SU-DHL-6 (cell line): ENCODE results near the gene POLA1.

Source experiments
- H2AFZ ChIP-seq: fragments of 200-600 bp; sonication (generic); 2 replicates; pipeline ENCODE4 v1.6.1; 2014; ENCODE audit warnings: low read depth, mild to moderate bottlenecking, moderate library complexity, mixed read lengths, antibody characterized with exemption, low read length; ENCODE audit not compliant: severe bottlenecking
- H3F3A ChIP-seq: fragments of 200-600 bp; shearing (Covaris generic); 2 replicates; pipeline ENCODE4 v1.6.0; 2016; ENCODE audit warnings: antibody characterized with exemption, mild to moderate bottlenecking; ENCODE audit not compliant: insufficient read depth
- H3K27ac ChIP-seq: fragments of 200-600 bp; sonication (generic); 2 replicates; pipeline ENCODE4 v1.5.1; 2016; ENCODE audit warnings: low read depth, mild to moderate bottlenecking, low read length, moderate library complexity, mixed read lengths
- H3K27me3 ChIP-seq: fragments of 200-600 bp; sonication (generic), shearing (Covaris generic); 2 replicates; pipeline ENCODE4 v1.6.0; 2014; ENCODE audit warnings: mild to moderate bottlenecking, low read length
- H3K36me3 ChIP-seq: fragments of 200-600 bp; sonication (generic); 2 replicates; pipeline ENCODE4 v1.6.1; 2014; ENCODE audit warnings: mild to moderate bottlenecking, low read length, mixed read lengths
- H3K4me2 ChIP-seq: fragments of 300-600, 200-600 bp; shearing (Covaris generic), sonication (generic); 2 replicates; pipeline ENCODE4 v1.6.0; 2014; ENCODE audit warnings: low read length, low read depth, mild to moderate bottlenecking; ENCODE audit not compliant: poor library complexity, severe bottlenecking
- H3K4me3 ChIP-seq: fragments of 200-600 bp; sonication (generic); 2 replicates; pipeline ENCODE4 v1.5.1; 2014; ENCODE audit warnings: antibody characterized with exemption, low read length, mild to moderate bottlenecking, mixed read lengths; ENCODE audit not compliant: insufficient read depth, poor library complexity, severe bottlenecking
- H3K79me2 ChIP-seq: fragments of 200-600 bp; sonication (generic); 2 replicates; pipeline ENCODE4 v1.6.1; 2014; ENCODE audit warnings: mild to moderate bottlenecking, low read length, moderate library complexity; ENCODE audit not compliant: insufficient read depth
- H3K9ac ChIP-seq: fragments of 200-600 bp; sonication (generic); 2 replicates; pipeline ENCODE4 v1.7.0; 2014; ENCODE audit warnings: mild to moderate bottlenecking, low read length
- H3K9me2 ChIP-seq: fragments of 200-600 bp; sonication (generic); replicated peaks from 2 replicates; pipeline ENCODE4 v1.6.1; 2014; ENCODE audit warnings: low read length; ENCODE audit not compliant: insufficient read depth
- H3K9me3 ChIP-seq: fragments of 200-600 bp; sonication (generic); 2 replicates; pipeline ENCODE4 v1.6.1; 2014; ENCODE audit warnings: low read length, mixed read lengths; ENCODE audit not compliant: insufficient read depth
- H4K20me1 ChIP-seq: fragments of 200-600 bp; sonication (generic); 2 replicates; pipeline ENCODE4 v1.6.1; 2014; ENCODE audit warnings: low read depth, mild to moderate bottlenecking, antibody characterized with exemption, low read length, moderate library complexity, mixed read lengths
- EZH2phosphoT487 ChIP-seq: fragments of 200-600 bp; sonication (generic), shearing (Covaris generic); conservative IDR thresholded peaks from 2 replicates; pipeline ENCODE4 v1.6.1; 2018; ENCODE audit warnings: mild to moderate bottlenecking, antibody characterized with exemption, low read length, moderate library complexity, mixed read lengths
- TF ChIP-seq, protein P1 (sequence below): fragments of 200-600 bp; sonication (generic); IDR thresholded peaks from one replicate; pipeline ENCODE4 v1.5.1; 2017; ENCODE audit warnings: antibody characterized with exemption, mild to moderate bottlenecking, low read length, moderate library complexity; ENCODE audit not compliant: insufficient read depth, poor library complexity, severe bottlenecking

The POLA1 gene

DNA sequence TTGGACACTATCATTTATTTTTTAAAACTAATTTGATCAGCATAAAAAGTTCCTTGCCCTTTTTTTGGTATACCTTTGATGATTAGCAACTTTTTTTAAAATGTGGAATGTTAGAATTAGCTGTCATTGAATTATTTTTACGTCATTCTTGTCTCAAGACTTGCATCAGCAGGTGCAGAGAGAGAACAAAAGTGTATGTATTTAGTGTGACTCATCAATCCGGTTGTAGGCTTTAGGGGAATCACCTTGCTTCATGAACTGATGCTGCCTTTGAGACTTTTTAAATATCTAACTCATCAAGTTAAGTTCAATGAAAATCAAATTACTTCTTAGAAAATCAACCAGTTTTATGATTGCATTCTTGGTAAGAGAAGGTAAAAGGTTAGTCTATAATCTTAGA, 197.0 kb downstream of the POLA1 start:
- no peak overlapping the region for H3K9ac ChIP-seq
- no peak overlapping the region for H3K27ac ChIP-seq
- no peaks in the 10 kb centered on the region for H4K20me1 ChIP-seq
- no peak for TF ChIP-seq EZH2phosphoT487
- TF ChIP-seq, protein P1, sequence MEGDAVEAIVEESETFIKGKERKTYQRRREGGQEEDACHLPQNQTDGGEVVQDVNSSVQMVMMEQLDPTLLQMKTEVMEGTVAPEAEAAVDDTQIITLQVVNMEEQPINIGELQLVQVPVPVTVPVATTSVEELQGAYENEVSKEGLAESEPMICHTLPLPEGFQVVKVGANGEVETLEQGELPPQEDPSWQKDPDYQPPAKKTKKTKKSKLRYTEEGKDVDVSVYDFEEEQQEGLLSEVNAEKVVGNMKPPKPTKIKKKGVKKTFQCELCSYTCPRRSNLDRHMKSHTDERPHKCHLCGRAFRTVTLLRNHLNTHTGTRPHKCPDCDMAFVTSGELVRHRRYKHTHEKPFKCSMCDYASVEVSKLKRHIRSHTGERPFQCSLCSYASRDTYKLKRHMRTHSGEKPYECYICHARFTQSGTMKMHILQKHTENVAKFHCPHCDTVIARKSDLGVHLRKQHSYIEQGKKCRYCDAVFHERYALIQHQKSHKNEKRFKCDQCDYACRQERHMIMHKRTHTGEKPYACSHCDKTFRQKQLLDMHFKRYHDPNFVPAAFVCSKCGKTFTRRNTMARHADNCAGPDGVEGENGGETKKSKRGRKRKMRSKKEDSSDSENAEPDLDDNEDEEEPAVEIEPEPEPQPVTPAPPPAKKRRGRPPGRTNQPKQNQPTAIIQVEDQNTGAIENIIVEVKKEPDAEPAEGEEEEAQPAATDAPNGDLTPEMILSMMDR: no peak
- no peaks in the 10 kb centered on the region for H3F3A ChIP-seq
- no peaks in the 10 kb centered on the region for H3K9me2 ChIP-seq
- H3K4me2 ChIP-seq: no peak overlapping the region
- H3K79me2 ChIP-seq: no peaks in the 10 kb centered on the region
- H3K36me3 ChIP-seq: no peaks in the 10 kb centered on the region; the same call in 1 of the 2 replicates
- no peaks in the 10 kb centered on the region for H3K27me3 ChIP-seq
- no peak overlapping the region for H2AFZ ChIP-seq
- H3K9me3 ChIP-seq: no peaks in the 10 kb centered on the region
- no peak overlapping the region for H3K4me3 ChIP-seq

DNA sequence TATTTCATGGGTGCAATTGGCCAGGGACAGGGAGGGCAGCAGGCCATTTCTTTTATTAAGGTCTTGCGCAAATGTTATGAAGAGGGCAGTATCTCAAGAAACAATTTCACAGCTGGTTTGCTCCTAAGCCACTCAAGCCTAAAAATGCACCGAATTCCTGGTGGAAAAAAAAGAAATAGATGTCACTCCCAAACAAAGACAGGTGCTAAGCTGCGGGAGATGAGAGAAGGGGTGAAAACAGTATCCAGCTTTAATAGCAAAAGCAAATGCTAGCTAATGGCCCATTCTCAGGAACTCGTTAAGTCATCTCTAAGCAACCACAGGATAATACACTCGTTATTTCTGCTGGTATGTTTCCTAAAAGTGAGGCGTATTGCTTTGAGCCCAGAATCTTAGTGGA, 205.7 kb downstream of the POLA1 start:
- Histone ChIP-seq H3K27ac (no peak overlapping the region), H3K36me3 (no peaks in the 10 kb centered on the region), H3F3A (no peaks in the 10 kb centered on the region), H3K4me2 (no peak overlapping the region), H3K9me2 (no peaks in the 10 kb centered on the region), H3K9ac (no peak overlapping the region), H3K9me3 (no peaks in the 10 kb centered on the region), H2AFZ (no peak overlapping the region), H4K20me1 (no peaks in the 10 kb centered on the region), H3K79me2 (no peaks in the 10 kb centered on the region), H3K4me3 (no peak overlapping the region), H3K27me3 (no peaks in the 10 kb centered on the region)
- TF ChIP-seq EZH2phosphoT487: no peak
- TF ChIP-seq, protein P1: no peak

DNA sequence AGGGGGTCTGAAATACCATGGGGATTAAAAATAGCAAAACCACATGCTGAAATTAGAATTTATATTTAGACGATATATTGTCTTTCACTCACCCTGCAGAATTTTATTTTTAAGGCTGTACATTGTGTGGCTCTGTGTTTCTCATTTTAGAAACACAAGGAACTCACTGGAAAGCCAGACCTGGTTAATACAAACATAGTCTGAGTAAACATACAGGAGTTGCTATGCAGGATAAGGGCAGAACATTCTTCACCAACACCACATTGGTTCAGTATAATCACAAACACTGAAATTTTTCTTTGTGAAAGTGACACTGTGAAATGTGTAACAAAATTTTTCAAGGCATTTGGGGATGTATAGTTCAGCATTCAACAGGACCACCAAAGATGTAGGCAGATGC, 206.5 kb downstream of the POLA1 start:
- H3K9ac ChIP-seq: no peak overlapping the region
- no peaks in the 10 kb centered on the region for H3K79me2 ChIP-seq
- H3K4me3 ChIP-seq: no peak overlapping the region
- no peak overlapping the region for H2AFZ ChIP-seq
- H3K27ac ChIP-seq: no peak overlapping the region
- no peaks in the 10 kb centered on the region for H3K36me3 ChIP-seq
- no peaks in the 10 kb centered on the region for H4K20me1 ChIP-seq
- H3K27me3 ChIP-seq: no peaks in the 10 kb centered on the region
- H3K9me3 ChIP-seq: no peaks in the 10 kb centered on the region
- no peaks in the 10 kb centered on the region for H3K9me2 ChIP-seq
- TF ChIP-seq, protein P1: no peak
- no peak for TF ChIP-seq EZH2phosphoT487
- no peak overlapping the region for H3K4me2 ChIP-seq
- no peaks in the 10 kb centered on the region for H3F3A ChIP-seq
